ENCODE measurements around the gene CD82. TPM values are rescaled to one million over a fixed set of nuclear protein-coding genes. Genes with fewer than 3 reads are reported as not detected.

The CD82 gene
- total RNA-seq, 3 donors from 2014 or later (not counting 1 experiment from before 2014, with no cell fraction given) = 11.6 to 42.1 (median 13.0) TPM

DNA sequence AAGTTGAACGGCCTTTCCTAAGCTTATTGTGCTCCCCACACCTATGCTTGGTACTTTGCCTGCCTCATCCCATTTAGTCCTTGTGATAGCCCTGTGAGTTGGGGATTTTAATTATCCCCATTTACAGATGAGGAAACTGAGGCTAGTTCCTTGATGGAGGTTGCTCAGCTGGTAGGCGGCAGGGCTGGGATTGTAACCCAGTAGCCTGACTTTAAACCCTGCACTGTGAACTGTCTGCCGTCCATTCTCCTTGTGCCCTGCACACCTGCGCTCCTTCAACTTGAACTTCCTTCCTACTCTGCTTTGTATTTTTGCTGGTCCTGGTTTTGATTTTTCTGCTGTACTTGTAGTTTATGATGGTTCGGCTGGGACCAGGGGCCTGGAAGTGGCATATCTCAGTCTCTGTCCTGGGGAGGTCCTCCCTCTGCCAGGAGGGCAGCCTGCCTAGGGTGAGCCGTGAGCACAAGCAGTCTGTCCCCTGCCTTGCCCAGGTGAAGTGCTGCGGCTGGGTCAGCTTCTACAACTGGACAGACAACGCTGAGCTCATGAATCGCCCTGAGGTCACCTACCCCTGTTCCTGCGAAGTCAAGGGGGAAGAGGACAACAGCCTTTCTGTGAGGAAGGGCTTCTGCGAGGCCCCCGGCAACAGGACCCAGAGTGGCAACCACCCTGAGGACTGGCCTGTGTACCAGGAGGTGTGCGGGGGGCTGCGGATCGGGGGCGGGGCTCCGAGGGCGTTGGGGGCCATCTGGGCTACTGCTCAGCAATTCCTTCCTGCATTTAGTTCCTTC lies 52.4 kb downstream of the CD82 start:
- Mint-ChIP-seq H3K36me3 (no peaks in the 10 kb centered on the region), H3K4me1 (peaks cover 0 to 5% of the 10 kb centered on the region in 2 donors), H3K27me3 (ENCODE audit: low read depth in 2 of 2) (no peaks in the 10 kb centered on the region), H3K4me3 (no peak overlapping the region), H3K9me3 (no peaks in the 10 kb centered on the region), H3K27ac (no peak overlapping the region)
- no peak for ATAC-seq
- TF ChIP-seq, protein P1, sequence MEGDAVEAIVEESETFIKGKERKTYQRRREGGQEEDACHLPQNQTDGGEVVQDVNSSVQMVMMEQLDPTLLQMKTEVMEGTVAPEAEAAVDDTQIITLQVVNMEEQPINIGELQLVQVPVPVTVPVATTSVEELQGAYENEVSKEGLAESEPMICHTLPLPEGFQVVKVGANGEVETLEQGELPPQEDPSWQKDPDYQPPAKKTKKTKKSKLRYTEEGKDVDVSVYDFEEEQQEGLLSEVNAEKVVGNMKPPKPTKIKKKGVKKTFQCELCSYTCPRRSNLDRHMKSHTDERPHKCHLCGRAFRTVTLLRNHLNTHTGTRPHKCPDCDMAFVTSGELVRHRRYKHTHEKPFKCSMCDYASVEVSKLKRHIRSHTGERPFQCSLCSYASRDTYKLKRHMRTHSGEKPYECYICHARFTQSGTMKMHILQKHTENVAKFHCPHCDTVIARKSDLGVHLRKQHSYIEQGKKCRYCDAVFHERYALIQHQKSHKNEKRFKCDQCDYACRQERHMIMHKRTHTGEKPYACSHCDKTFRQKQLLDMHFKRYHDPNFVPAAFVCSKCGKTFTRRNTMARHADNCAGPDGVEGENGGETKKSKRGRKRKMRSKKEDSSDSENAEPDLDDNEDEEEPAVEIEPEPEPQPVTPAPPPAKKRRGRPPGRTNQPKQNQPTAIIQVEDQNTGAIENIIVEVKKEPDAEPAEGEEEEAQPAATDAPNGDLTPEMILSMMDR (IDR thresholded peaks at IDR 0.05) = no peak
- Histone ChIP-seq H3K27ac (ENCODE audit: low read length) (no peak overlapping the region), H3K4me3 (ENCODE audit: low read length) (no peak overlapping the region), H3K27me3 (ENCODE audit: control insufficient read depth, insufficient read depth, low read length) (no peaks in the 10 kb centered on the region), H3K9me3 (ENCODE audit: control insufficient read depth, insufficient read depth, low read length) (no peaks in the 10 kb centered on the region), H3K36me3 (ENCODE audit: control insufficient read depth, insufficient read depth, low read length) (peaks cover 7% of the 10 kb centered on the region), H3K4me1 (ENCODE audit: control insufficient read depth, insufficient read depth, low read length) (peaks cover 22% of the 10 kb centered on the region)
- WGBS (ENCODE audit: insufficient coverage) = 93% methylated on average over 18 of the region's 18 CpGs
- no peak for DNase-seq
- intact Hi-C loops (cut with micrococcal nuclease) = loop anchor here (1.0 to 2.0 kb wide), 2 partner anchors 62 to 331 kb away; no protein-coding TSS in a partner anchor

DNA sequence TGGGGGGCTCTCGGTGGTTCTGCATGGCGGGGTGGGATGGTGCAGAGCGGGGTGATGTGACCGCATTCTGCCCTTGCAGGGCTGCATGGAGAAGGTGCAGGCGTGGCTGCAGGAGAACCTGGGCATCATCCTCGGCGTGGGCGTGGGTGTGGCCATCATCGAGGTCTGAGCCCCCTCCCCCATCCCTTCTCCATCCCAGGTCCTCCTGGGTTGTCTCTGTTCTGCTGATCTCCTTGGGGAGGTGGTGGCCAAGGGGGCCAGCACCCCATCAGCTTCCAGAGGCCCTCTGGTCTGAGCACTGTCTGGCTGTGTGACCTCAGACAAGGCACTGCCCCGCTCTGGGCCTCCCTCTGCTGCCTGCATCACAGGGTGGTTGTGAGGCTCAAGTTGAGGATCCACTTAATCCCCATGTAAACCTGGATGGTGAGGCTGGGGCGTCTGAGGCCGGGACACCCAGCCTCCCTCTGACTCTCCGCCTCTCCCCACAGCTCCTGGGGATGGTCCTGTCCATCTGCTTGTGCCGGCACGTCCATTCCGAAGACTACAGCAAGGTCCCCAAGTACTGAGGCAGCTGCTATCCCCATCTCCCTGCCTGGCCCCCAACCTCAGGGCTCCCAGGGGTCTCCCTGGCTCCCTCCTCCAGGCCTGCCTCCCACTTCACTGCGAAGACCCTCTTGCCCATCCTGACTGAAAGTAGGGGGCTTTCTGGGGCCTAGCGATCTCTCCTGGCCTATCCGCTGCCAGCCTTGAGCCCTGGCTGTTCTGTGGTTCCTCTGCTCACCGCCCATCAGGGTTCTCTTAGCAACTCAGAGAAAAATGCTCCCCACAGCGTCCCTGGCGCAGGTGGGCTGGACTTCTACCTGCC lies 53.3 kb downstream of the CD82 start:
- no peak overlapping the region for H3K27ac ChIP-seq (ENCODE audit: low read length)
- no peaks in the 10 kb centered on the region for H3K36me3 Mint-ChIP-seq
- H3K4me1 Mint-ChIP-seq = peaks cover 0 to 5% of the 10 kb centered on the region in 2 donors
- no peak for ATAC-seq
- no peak overlapping the region for H3K27ac Mint-ChIP-seq
- no peaks in the 10 kb centered on the region for H3K27me3 Mint-ChIP-seq (ENCODE audit: low read depth in 2 of 2)
- no peaks in the 10 kb centered on the region for H3K9me3 Mint-ChIP-seq
- peaks cover 7% of the 10 kb centered on the region for H3K36me3 ChIP-seq (ENCODE audit: control insufficient read depth, insufficient read depth, low read length)
- no peaks in the 10 kb centered on the region for H3K27me3 ChIP-seq (ENCODE audit: control insufficient read depth, insufficient read depth, low read length)
- no peaks in the 10 kb centered on the region for H3K9me3 ChIP-seq (ENCODE audit: control insufficient read depth, insufficient read depth, low read length)
- H3K4me3 ChIP-seq (ENCODE audit: low read length) = no peak overlapping the region
- DNase-seq = no peak
- TF ChIP-seq, protein P1 (IDR thresholded peaks at IDR 0.05) = no peak
- intact Hi-C loops (cut with micrococcal nuclease) = no loop called here
- peaks cover 12% of the 10 kb centered on the region for H3K4me1 ChIP-seq (ENCODE audit: control insufficient read depth, insufficient read depth, low read length)
- no peak overlapping the region for H3K4me3 Mint-ChIP-seq
- 94% methylated on average over 22 of the region's 22 CpGs for WGBS (ENCODE audit: insufficient coverage)

DNA sequence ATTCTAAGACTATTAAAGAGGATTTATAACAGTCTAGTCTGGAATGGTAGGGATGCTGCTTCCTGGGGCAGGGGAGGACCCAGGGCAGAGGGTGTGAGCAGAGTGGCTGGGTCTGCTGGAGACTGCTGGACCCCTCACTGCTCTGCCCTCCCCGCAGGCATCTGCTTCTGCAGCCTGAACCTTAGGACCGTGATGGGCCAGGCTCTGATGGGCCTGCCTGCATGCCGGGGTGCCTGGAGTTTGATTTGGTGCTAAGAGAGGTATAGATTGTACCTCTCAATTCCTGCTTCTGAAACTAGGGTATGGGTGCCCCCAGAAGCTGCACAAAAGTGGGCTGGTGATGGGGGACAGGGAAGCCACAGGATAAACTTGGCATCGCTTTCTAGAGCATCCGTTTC lies 54.9 kb downstream of the CD82 start:
- intact Hi-C loops (cut with micrococcal nuclease) = loop anchor here (2.0 kb wide), 1 partner anchor 290 kb away; no protein-coding TSS in a partner anchor
- Histone ChIP-seq H3K27me3 (ENCODE audit: control insufficient read depth, insufficient read depth, low read length) (no peaks in the 10 kb centered on the region), H3K4me1 (ENCODE audit: control insufficient read depth, insufficient read depth, low read length) (peaks cover 5% of the 10 kb centered on the region), H3K4me3 (ENCODE audit: low read length) (no peak overlapping the region), H3K27ac (ENCODE audit: low read length) (no peak overlapping the region), H3K9me3 (ENCODE audit: control insufficient read depth, insufficient read depth, low read length) (no peaks in the 10 kb centered on the region), H3K36me3 (ENCODE audit: control insufficient read depth, insufficient read depth, low read length) (peaks cover 6% of the 10 kb centered on the region)
- TF ChIP-seq, protein P1 (IDR thresholded peaks at IDR 0.05) = no peak
- WGBS (ENCODE audit: insufficient coverage) = 100% methylated on average over 5 of the region's 5 CpGs
- DNase-seq (peak in 1 of 2 donors; percentile 5), ATAC-seq (no peak)
- Mint-ChIP-seq H3K9me3 (no peaks in the 10 kb centered on the region), H3K4me1 (no peaks in the 10 kb centered on the region), H3K27me3 (ENCODE audit: low read depth in 2 of 2) (no peaks in the 10 kb centered on the region), H3K27ac (no peak overlapping the region), H3K4me3 (no peak overlapping the region), H3K36me3 (no peaks in the 10 kb centered on the region)

Measured in natural killer cell (primary cell).